ENCODE data around the gene PRPSAP2.
"Not testable (repeated sequence)": the region's sequence is repeated elsewhere in the genome, so short reads cannot be mapped to it uniquely, and the experiment has no call there.

PRPSAP2 gene

DNA sequence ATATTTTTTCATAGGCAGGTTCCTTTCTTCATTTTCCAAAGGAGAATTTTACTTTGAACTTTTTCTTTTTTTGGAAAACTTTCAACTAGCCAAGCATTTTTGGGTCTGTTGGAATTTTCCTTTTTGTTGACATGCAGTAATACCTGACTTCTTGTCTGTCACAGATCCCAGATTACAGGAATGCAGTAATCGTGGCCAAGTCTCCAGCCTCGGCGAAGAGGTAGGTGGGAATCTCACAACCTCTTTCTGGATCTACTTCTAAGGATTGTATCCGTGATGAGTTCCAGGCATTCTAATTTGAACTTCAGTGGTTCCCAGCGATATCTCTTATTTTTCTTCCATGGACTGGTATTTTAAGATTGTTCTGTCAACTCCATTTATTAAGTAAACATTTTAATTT lies 31.7 kb downstream of the PRPSAP2 start:
- no peak for DNase-seq

DNA sequence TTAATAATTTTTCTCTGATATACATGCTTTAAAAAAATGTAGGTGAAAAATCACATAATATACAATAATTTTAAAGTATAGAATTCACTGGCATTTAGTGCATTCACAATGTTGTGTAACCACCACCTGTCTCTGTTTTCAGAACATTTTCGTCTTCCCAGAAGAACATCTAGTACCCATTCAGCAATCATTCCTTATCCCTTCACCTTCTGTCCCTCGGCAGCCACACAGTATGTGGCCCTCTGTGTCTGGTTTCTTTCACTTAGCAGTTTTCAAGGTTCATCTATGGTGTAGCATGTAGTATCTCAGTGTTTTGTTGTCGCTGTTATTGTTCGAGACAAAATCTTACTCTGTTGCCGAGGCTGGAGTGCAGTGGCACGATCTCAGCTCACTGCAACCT lies 33.6 kb downstream of the PRPSAP2 start:
- DNase-seq: no peak

DNA sequence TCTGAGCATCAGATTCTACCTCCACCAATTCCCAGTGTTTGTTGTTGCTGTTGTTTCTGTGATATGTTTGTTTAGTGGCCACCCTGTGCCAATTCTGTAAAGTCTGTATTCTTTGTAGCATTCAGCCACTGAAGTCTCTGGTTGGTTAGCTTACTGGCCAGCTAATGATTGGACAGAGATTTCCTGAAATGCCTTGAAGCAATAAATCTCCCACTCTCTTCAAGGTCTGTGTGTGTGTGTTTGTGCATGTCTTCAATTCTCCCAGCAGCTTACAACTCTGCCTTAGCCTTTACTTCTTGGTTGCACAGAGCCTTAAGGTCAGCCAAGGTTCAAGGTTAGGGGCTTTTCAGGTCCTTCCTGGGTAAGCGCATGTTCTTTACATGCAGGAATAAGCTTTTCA lies 38.2 kb downstream of the PRPSAP2 start:
- no peak for DNase-seq

DNA sequence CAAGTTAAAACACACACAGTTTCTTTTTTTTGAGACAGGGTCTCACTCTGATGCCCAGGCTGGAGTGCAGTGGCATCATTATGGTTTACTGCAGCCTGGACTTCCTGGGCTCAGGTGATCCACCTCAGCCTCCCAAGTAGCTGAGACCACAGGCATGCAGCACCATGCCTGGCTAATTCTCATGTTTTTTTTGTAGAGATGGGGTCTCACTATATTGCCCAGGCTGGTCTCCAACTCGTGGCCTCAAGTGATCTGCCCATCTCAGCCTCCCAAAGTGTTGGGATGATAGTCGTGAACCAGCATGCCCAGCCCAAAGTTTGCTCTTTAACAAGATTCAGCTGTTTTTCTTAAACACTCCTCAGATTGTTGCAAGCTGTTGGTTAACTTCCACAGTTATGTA lies 39.0 kb downstream of the PRPSAP2 start:
- DNase-seq: no peak

DNA sequence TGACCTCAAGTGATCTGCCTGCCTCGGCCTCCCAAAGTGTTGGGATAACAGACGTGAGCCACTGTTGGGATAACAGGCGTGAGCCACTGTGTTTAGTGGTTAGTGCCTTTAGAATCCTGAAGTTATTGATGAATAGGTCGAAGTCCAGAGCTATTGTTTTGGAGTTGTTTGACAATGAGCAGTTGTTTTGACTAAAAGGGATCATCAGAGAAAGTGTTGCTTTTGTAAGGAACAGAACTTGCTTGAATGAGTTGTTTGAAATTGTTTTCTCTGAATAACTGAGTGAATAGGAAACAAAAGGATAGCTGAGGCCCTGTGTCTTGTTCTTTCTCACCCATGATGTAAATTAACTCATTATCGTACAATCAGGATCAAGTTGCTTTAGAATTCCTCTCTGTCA lies 46.6 kb downstream of the PRPSAP2 start:
- no peak for DNase-seq

DNA sequence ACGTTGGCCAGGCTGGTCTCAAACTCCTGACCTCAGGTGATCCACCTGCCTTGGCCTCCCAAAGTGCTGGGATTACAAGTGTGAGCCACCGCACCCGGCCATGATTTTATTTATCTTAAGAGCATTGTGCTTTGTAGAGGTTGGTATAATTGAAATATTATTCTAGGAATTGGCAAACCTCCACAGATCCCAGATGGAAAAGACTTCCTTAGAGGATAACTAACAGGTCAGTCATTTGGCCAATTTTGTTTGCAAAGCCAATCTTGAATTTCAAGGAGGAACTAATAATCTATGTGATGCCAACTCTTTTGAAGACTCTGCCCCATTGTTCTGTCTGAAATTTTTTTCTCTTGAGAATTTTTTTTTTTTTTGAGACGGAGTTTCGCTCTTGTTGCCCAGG lies 47.3 kb downstream of the PRPSAP2 start:
- no peak for DNase-seq

DNA sequence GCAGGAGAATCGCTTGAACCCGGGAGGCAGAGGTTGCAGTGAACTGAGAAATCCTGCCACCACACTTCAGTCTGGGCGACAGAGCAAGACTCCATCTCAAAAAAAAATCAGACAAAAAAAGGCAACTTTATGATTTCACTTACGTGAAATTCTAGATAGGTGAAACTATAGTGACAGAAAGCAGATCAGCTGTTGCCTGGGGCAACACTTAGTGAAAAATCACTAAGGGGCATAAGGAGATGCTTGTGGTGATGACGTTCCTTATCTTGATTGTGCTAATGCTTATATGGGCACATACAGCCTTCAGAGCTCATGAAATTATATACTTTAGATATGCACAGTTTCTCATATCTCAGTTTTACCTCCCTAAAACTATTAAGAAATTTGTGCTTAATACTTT lies 52.4 kb downstream of the PRPSAP2 start:
- DNase-seq: no peak

DNA sequence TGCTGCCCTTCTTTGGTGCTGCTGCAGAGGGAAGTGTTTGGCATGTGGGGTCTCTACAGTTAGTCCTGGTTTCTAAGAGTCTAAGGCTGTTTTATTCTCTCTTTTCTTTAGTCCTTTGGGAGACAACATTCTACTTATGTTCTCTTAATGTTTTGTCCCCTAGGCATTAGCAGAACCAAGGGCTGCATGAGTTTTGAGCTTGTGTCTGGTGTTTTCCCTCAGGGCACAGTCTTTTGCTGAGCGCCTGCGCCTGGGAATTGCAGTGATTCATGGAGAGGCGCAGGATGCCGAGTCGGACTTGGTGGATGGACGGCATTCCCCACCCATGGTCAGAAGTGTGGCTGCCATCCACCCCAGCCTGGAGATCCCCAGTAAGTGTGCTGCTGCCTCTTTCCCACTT lies 53.0 kb downstream of the PRPSAP2 start:
- no peak for DNase-seq

DNA sequence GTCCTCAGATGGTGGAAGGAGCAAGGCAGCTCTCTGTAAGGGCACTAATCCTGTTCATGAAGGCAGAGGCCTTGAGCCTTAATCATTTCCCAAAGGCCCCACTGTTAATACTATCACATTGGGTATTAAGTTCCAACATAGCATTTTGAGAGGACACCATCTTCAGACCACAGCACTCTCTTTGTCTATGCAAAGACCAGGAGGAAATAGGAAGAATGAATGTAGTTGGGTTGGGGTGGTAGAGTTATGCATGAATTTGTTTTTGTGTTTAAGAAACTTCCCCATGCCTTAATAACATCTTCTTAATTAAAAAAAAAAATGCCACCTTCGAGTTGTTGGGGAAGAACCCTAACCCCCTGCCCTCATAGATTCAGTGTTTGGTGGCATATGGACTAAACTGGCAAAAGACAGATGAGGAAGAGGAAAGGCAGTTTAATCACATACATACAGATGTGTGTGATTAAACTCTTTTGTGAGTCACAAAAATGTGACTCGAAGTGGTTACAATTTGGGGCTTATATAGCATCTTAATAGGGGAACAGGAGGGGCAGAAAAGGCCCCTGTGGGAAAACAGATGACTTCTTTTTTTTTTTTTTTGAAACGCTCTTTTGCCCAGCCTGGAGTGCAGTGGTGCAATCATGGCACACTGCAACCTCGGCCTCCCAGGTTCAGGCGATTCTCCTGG lies 59.0 kb downstream of the PRPSAP2 start:
- peak; percentile 85 for DNase-seq

DNA sequence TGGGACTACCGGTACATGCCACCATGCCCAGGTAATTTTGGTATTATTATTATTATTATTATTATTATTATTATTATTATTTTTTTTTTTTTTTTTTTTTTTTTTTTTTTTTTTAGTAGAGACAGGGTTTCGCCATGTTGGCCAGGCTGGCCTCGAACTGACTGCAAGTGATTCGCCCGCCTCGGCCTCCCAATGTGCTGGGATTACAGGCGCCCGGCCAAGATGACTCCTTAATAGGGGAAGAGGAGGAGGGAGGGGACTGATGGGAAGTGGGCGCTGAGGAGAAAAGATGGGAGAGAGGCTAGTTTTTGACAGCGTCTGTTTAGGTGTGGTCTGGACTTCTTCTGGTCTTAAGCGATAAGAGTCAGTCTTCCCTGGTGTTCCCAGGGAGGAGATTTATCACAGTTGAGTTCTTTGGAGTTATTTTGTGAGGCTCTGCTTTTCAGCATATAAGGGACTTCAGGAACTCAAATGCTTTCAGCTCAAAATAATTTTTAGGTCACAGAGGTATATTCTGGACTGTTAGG lies 59.6 kb downstream of the PRPSAP2 start:
- no peak for DNase-seq

DNA sequence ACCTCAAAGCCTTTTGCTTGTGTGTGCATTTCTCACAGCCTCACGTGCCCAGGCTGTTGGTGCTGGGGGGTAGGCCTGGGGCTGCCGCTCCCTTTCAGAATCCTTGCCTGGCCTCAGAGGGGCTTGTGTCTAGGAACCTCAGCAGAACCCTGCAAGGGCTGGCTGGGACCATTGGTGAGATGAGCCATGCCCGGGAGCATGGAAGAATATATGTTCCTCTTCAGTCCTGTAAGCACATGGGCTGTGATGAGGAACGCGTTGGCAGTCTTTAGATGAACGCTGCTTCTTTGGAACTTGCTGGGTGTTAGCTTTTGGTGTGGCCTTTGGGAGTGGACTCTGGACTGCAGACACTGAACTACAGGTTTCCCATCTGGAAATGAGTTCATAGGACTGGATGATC lies 62.0 kb downstream of the PRPSAP2 start:
- DNase-seq: no peak

DNA sequence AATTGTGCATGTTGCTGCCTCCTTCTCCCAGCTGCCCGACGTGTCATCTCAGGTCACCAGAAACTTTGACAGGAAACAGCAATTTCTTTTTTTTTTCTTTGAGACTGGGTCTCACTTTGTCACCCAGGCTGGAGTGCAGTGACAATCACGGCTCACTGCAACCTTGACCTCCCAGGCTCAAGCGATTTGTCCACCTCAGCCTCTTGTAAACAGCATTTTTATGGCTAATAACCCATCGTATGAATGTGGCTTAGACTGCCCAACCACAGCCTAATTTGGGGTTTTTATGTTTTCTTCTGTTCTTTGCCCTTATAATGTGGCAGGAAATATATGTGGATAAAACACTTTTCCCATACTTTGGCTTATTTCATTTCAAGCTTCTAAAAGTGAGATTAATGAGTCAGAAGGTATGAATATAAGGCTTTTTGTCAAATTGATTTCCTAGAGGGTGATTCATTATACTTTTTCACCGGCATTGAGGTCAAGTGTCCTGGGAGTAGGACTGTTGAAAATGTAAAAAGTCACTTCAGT lies 63.0 kb downstream of the PRPSAP2 start:
- DNase-seq: no peak

DNA sequence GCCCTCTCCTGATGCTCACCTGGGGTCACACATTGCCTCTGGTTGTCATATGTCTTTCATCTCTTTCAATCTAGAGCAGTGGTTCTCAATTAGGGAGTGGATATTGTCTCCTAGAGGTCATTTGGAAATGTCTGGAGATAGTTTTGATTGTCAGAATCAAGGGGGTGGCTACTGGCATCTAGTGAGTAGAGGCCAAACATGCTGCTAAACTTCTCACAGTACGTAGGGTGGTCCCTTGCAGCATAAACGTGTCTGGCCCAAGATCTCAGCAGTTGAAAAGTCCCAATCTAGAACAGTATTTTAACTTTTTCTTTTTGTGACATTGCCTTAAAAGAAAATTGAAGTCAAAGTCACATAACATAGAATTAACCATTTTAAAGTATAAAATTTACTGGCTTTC lies 63.6 kb downstream of the PRPSAP2 start:
- DNase-seq: no peak

DNA sequence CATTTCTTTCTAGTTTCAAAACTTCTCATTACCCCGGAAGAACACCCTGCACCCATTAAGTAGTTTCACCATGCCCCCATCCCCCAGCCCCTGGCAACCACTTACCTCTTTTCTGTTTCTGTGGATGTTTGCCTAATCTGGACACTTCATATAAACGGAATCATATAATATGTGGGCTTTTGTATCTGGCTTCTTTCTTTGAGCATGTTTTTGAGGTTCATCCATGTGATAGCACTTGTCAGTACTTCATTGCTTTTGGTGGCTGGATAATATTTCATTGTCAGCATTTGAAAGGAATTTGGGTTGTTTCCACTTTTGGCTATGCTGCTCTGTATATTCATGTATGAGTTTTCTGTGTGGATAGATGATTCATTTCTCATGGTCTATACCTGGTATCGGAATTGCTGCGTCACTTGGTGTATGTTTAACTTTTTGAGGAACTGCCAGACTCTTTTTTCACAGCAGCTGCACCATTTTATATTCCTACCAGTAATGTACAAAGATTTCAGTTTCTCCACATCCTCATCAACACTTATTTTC lies 64.1 kb downstream of the PRPSAP2 start:
- peak; percentile 67 for DNase-seq

DNA sequence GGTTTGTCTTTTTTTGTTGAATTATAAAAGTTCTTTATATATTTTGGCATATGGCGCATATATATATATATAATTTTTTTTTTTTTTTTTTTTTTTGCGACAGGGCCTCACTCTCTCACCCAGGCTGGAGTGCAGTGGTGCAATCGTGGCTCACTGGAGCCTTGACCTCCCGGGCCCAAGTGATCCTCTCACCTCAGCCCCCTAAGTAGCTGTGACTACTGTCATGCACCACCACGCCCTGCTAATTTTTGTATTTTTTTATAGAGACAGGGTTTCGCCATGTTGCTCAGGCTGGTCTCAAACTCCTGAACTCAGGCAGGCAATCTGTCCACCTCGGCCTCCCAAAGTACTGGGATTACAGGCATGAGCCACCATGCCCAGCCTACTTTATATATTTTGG lies 64.7 kb downstream of the PRPSAP2 start:
- not testable (repeated sequence) for DNase-seq

DNA sequence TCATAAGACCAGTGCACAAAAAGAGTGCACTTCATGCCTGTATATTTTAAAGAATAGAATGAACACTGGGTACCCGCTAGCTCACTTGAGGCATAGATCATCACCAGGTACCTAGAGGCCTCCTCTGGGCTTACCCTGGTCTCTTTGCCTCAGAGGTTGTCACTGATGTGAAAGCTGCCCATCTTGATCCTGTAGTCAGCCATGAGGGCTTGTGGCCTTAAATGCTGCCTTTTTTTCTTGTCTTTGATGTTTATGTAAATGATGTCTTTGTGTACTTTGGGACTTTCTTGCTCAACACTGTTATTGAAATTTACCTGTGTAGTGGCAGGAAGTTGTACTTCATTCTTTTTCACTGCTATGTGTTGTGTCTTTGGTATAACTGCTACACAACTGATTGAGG lies 67.3 kb downstream of the PRPSAP2 start:
- no peak for DNase-seq

DNA sequence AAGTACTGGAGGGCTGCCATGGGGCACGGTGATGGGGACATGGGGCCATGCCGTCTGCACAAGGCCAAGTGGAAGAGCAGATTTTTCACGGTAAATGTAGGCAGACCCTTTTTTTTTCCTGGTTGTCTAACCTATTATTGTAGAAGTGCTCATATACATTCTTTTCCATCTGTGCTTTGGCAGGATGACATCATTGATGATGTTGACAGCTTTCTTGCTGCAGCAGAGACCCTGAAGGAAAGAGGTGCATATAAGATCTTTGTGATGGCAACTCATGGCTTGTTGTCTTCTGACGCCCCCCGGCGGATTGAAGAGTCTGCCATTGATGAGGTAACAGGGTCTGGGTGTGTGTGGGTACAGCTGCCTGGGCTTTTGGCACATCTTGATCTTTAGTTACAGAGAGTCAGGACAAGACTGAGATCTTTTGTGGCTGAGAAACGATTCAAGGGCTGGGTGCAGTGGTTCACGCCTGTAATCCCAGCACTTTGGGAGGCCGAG lies 70.7 kb downstream of the PRPSAP2 start:
- no peak for DNase-seq

DNA sequence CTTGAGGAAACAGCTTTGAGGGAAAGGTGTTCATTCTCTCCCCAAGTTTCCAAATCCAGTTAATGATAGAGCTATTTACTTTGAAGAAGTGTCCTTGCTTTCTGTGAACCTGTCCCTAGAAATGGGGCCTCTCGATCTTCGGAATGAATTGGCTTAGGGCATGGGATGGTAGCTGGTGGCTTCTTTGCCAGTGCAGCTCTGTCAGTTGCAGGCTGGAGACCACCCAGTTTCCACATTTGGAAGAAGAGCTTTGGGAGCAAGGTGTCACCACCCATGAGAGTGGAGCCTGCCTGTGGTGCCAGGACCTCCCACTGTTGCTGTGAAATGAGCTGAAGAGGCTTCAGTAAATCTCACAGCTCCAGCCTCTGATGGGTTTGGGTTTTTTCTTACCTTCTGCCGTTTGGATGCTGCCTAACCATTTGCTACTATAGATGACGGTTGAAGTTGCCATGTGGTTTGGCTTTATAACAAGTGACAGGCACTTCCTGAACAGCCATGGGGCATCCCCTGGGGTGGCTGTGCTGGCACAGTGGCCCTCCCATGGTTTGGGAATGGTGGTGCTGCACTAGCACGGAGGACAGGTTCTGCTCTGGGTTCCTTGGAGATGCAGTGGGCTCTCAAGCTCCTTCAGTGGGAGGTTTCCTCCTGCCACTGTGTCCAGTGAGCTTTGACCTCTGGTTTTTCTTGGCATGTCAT lies 74.6 kb downstream of the PRPSAP2 start:
- peak; percentile 17 for DNase-seq

DNA sequence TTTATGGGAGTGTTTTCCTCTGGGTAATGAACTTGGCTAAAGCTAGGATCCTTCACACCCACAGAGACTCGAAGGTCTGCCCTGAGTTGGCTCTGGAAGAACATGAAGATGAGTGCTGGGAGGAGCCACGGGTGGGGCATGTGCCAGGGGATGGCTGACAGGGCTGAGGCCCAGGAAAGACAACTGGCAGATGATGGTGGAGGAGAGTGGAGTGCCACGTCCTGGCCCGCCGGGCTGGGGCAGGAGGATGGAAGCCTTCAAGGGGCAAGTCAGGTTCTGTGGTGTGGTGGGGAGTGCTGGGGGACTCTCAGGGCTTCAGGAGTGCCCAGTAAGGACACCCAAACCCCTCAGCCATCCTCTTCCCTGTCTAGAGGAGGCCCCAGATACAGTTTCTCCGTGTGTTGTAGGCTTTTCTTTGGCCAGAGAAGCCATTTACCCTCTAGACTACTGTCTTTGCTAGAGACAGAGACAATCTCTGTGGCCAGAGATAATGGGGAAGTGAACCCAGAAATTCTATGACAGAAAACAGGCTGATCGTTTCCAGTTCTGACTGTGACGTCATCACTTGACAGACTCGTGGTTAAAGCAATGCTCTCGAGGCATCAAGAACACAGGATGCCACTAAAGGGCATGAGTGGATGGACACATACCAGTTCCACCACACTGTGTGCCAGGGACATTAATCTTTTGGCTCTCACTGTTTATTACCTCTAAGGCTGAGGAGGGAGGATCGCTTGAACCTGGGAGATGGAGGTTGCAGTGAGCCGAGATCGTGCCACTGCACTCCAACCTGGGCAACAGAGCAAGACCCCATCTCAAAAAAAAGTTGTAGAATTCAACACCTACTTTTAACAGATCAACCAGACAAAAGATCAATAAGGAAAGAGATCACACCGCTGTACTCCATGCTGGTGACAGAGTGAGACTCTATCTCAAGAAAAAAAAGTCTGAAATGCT lies 75.4 kb downstream of the PRPSAP2 start:
- peak; percentile 38 for DNase-seq

DNA sequence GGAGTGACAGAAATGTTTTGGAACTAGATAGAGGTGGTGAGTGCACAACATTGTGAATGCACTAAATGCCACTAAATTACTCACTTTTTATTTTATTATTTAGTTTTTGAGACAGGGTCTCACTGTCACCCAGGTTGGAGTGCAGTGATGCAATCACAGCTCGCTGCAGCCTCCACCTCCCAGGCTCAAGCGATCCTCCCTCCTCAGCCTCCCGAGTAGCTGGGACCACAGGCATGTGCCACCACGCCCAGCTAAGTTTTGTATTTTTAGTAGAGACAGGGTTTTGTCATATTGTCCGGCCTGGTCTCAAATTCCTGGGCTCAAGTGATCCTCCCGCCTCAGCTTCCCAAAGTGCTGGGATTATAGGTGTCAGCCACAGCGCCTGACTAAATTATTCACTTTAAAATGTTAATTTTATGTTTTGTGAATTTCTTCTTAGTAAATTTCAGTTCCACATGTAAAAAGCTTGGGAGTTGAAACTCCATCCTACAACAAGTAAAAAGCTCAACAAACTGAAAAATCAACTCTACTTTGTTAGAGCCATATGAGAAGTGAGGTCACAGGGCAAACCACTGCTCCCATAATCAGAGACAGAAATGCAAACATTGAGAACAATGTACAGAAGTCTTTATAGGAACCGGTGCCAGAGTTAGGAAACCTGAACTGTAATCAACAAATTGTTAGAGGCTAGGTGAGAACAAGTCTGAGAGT lies 80.2 kb downstream of the PRPSAP2 start:
- no peak for DNase-seq

DNA sequence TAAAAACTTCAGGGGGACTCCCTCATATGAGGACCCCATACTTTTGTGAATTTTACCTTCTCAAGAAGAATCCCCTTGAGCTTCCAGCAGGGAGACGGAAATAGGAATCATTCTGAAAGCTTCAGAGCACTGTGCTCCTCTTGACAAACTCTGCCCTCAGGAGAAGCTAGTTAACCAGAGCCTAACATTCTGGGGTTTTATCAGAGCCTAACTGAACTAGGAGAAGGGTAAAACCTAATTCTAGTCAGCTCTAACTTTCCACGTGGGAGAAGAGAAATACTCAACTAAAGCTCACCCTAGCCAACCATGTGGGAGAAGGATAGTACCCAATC lies 80.7 kb downstream of the PRPSAP2 start:
- DNase-seq: no peak

DNA sequence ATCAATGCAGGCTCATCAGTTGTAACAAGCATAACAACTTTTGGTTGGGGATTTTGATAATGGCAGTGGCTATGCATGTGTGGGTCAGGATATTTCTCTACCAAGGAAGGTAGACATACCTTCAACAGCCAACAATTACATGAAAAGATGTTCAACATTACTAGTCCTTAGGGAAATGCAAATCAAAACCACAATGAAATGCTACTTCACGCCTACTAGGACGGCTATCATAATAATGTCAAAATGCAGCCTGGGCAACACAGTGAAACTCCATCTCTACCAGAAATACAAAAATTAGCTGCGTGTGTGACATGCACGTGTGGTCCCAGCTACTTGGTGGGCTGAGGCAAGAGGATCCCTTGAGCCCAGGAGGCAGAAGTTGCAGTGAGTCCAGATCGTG lies 86.7 kb downstream of the PRPSAP2 start:
- no peak for DNase-seq
